ENCODE results near the gene ATP8A2.

DNA sequence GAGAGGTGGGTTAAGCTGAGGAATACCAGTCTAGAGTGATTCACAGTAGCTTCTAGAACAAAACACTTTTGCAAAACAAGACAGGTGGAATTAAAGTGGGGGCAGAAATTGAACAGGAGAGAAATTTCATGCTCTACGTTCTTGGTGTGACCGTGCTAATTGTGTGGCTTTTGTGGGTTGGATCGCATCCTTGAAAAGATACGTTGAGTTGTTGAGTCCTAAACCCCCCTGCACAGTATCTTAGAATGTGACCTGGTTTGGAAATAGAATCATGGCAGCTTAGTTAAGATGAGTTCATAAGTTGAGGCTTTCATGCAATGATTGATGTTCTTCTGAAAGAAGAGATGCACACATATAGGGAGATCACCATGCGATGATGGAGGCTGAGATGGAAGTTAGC lies 308.2 kb downstream of the ATP8A2 start:
- TF ChIP-seq, protein P1, sequence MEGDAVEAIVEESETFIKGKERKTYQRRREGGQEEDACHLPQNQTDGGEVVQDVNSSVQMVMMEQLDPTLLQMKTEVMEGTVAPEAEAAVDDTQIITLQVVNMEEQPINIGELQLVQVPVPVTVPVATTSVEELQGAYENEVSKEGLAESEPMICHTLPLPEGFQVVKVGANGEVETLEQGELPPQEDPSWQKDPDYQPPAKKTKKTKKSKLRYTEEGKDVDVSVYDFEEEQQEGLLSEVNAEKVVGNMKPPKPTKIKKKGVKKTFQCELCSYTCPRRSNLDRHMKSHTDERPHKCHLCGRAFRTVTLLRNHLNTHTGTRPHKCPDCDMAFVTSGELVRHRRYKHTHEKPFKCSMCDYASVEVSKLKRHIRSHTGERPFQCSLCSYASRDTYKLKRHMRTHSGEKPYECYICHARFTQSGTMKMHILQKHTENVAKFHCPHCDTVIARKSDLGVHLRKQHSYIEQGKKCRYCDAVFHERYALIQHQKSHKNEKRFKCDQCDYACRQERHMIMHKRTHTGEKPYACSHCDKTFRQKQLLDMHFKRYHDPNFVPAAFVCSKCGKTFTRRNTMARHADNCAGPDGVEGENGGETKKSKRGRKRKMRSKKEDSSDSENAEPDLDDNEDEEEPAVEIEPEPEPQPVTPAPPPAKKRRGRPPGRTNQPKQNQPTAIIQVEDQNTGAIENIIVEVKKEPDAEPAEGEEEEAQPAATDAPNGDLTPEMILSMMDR (IDR thresholded peaks at IDR 0.05), result no peak
- TF ChIP-seq EZH2phosphoT487 (IDR thresholded peaks at IDR 0.05) (no peak), EZH2 (IDR thresholded peaks at IDR 0.05) (no peak)

Measured in neural progenitor cell (in vitro differentiated cells).